Ascending aorta (tissue), 2 donors: ENCODE data around the gene MCC. TPM values are rescaled to one million over a fixed set of nuclear protein-coding genes. Genes with fewer than 3 reads are reported as not detected.

Source experiments
- DNase-seq, 2 donors: peaks; one replicate each; pipeline ENCODE4 v3.0.0-alpha.2; 2019; ENCODE audit warnings: low spot score in 2 of 2
- H3K27ac ChIP-seq, 2 donors: fragments of 200-600 bp; sonication (generic); one replicate each; pipeline ENCODE4 v1.5.1; 2016 to 2017; ENCODE audit warnings: mild to moderate bottlenecking in 1 of 2
- H3K27me3 ChIP-seq: fragments of 200-600 bp; sonication (generic); one replicate; pipeline ENCODE4 v1.5.1; 2017
- H3K36me3 ChIP-seq, 2 donors: fragments of 200-600 bp; sonication (generic); one replicate each; pipeline ENCODE4 v1.5.1; 2016
- H3K4me1 ChIP-seq, 2 donors: fragments of 200-600 bp; sonication (generic); one replicate each; pipeline ENCODE4 v1.5.1; 2016 to 2017; ENCODE audit warnings: mild to moderate bottlenecking in 1 of 2
- H3K4me3 ChIP-seq, 2 donors: fragments of 200-600 bp; sonication (generic); one replicate each; pipeline ENCODE4 v1.5.1; 2016 to 2017; ENCODE audit warnings: mild to moderate bottlenecking in 1 of 2
- H3K9me3 ChIP-seq, 2 donors: fragments of 200-600 bp; sonication (generic); one replicate each; pipeline ENCODE4 v1.5.1; 2016
- CTCF ChIP-seq, 3 experiments: fragments of 200-600 bp in 2 of 3; fragments of 450-650 bp in 1 of 3; sonication (generic) in 2 of 3; IDR thresholded peaks; one replicate each; pipeline ENCODE4 v1.5.1; 2016 to 2019; ENCODE audit warnings: antibody characterized with exemption in 3 of 3, mild to moderate bottlenecking in 1 of 3, moderate library complexity in 1 of 3
- intact Hi-C: fragments of 100-400 bp; cut with DNase I; formaldehyde crosslinking; loops from one replicate; pipeline ENCODE4 v1.15.1; 2023
- total RNA-seq: library from RNA; depleted of rRNA; stranded (reverse); fragments of >200 nt; gene quantifications from one replicate; pipeline ENCODE4 v1.1.0, GENCODE V29; 2016

The MCC gene
- total RNA-seq, 1 donor from 2014 or later: 67.9 TPM

- H3K4me3 ChIP-seq: no peak overlapping the region
- peaks cover 25 to 30% of the 10 kb centered on the region in 2 donors for H3K36me3 ChIP-seq
- H3K27ac ChIP-seq: no peak overlapping the region
- no peak for DNase-seq
- H3K27me3 ChIP-seq: no peaks in the 10 kb centered on the region
- intact Hi-C loops: loop anchor here (5.0 kb wide), 3 partner anchors 379 to 609 kb away; partner anchors contain the start of gene YTHDC2
- TF ChIP-seq CTCF (IDR thresholded peaks at IDR 0.05): no peak
- H3K9me3 ChIP-seq: no peaks in the 10 kb centered on the region
- H3K4me1 ChIP-seq: peaks cover 0 to 4% of the 10 kb centered on the region in 2 donors
Measured at GRCh38 chr5:112998296-112998695, 490.0 kb downstream of the MCC start.

- Histone ChIP-seq H3K4me3 (no peak overlapping the region), H3K4me1 (peaks cover 0 to 4% of the 10 kb centered on the region in 2 donors), H3K36me3 (peaks cover 11 to 19% of the 10 kb centered on the region in 2 donors), H3K27ac (no peak overlapping the region), H3K27me3 (no peaks in the 10 kb centered on the region), H3K9me3 (no peaks in the 10 kb centered on the region)
- no peak for TF ChIP-seq CTCF (IDR thresholded peaks at IDR 0.05)
- no peak for DNase-seq
- intact Hi-C loops: loop anchor here (5.0 kb wide), 3 partner anchors 380 to 610 kb away; partner anchors contain the start of gene YTHDC2
Measured at GRCh38 chr5:112996830-112997374, 491.4 kb downstream of the MCC start.

- TF ChIP-seq CTCF (IDR thresholded peaks at IDR 0.05): peak; percentile 63 to 92 (median 90)
- no peaks in the 10 kb centered on the region for H3K27me3 ChIP-seq
- peaks cover 7 to 10% of the 10 kb centered on the region in 2 donors for H3K36me3 ChIP-seq
- no peaks in the 10 kb centered on the region for H3K9me3 ChIP-seq
- H3K27ac ChIP-seq: no peak overlapping the region
- DNase-seq: peak in 1 of 2 donors; percentile 85
- no peak overlapping the region for H3K4me3 ChIP-seq
- intact Hi-C loops: loop anchor here (5.0 kb wide), 3 partner anchors 381 to 611 kb away; partner anchors contain the start of gene YTHDC2
- peaks cover 0 to 4% of the 10 kb centered on the region in 2 donors for H3K4me1 ChIP-seq
Measured at GRCh38 chr5:112995764-112996618, 492.3 kb downstream of the MCC start.

- Histone ChIP-seq H3K36me3 (no peaks in the 10 kb centered on the region), H3K9me3 (no peaks in the 10 kb centered on the region), H3K4me1 (no peaks in the 10 kb centered on the region), H3K4me3 (no peak overlapping the region), H3K27ac (no peak overlapping the region), H3K27me3 (no peaks in the 10 kb centered on the region)
- TF ChIP-seq CTCF (IDR thresholded peaks at IDR 0.05): no peak
- intact Hi-C loops: no loop called here
- DNase-seq: no peak
Measured at GRCh38 chr5:112986224-112986623, 502.0 kb downstream of the MCC start.

- H3K4me3 ChIP-seq: no peak overlapping the region
- no peaks in the 10 kb centered on the region for H3K9me3 ChIP-seq
- no peak overlapping the region for H3K27ac ChIP-seq
- peaks cover 0 to 12% of the 10 kb centered on the region in 2 donors for H3K4me1 ChIP-seq
- intact Hi-C loops: no loop called here
- H3K27me3 ChIP-seq: no peaks in the 10 kb centered on the region
- TF ChIP-seq CTCF (IDR thresholded peaks at IDR 0.05): no peak
- no peak for DNase-seq
- no peaks in the 10 kb centered on the region for H3K36me3 ChIP-seq
Measured at GRCh38 chr5:112983363-112983762, 504.9 kb downstream of the MCC start.
